Hepatocyte (in vitro differentiated cells): ENCODE results near the gene SPOPL. TPM values are rescaled to one million over a fixed set of nuclear protein-coding genes. Genes with fewer than 3 reads are reported as not detected.

Experiments used
- DNase-seq: peaks from one replicate; pipeline ENCODE4 v3.0.0-alpha.2; 2016; ENCODE audit warnings: low spot score
- H2AFZ ChIP-seq: fragments of 200-600 bp; sonication (generic); 2 replicates; pipeline ENCODE4 v1.6.0; 2016; ENCODE audit warnings: antibody characterized with exemption, mild to moderate bottlenecking
- H3K27ac ChIP-seq: fragments of 200-600 bp; sonication (generic); 2 replicates; pipeline ENCODE4 v1.5.1; 2016; ENCODE audit warnings: mild to moderate bottlenecking
- H3K27me3 ChIP-seq: fragments of 200-600 bp; sonication (generic); 2 replicates; pipeline ENCODE4 v1.6.1; 2016
- H3K36me3 ChIP-seq: fragments of 200-600 bp; sonication (generic); replicated peaks from 2 replicates; pipeline ENCODE4 v1.5.1; 2016; ENCODE audit warnings: low read depth; ENCODE audit not compliant: insufficient read depth
- H3K4me1 ChIP-seq: fragments of 200-600 bp; sonication (generic); 2 replicates; pipeline ENCODE4 v1.5.1; 2016; ENCODE audit warnings: mild to moderate bottlenecking, moderate library complexity; ENCODE audit not compliant: insufficient read depth
- H3K4me2 ChIP-seq: fragments of 200-600 bp; sonication (generic); 2 replicates; pipeline ENCODE4 v1.6.0; 2016
- H3K4me3 ChIP-seq: fragments of 200-600 bp; sonication (generic); 2 replicates; pipeline ENCODE4 v1.5.1; 2016; ENCODE audit warnings: mild to moderate bottlenecking
- H3K79me2 ChIP-seq: fragments of 200-600 bp; sonication (generic); 2 replicates; pipeline ENCODE4 v1.6.0; 2017; ENCODE audit warnings: mild to moderate bottlenecking
- H3K9me2 ChIP-seq: fragments of 200-600 bp; sonication (generic); replicated peaks from 2 replicates; pipeline ENCODE4 v1.6.0; 2017; ENCODE audit warnings: mild to moderate bottlenecking; ENCODE audit not compliant: insufficient read depth
- H3K9me3 ChIP-seq: fragments of 200-600 bp; sonication (generic); 2 replicates; pipeline ENCODE4 v1.5.1; 2016; ENCODE audit warnings: low read depth, mild to moderate bottlenecking
- H4K20me1 ChIP-seq: fragments of 200-600 bp; sonication (generic); 2 replicates; pipeline ENCODE4 v1.6.0; 2016; ENCODE audit warnings: mild to moderate bottlenecking; ENCODE audit not compliant: insufficient read depth, poor library complexity, severe bottlenecking
- EZH2 ChIP-seq: fragments of 200-600 bp; sonication (generic); IDR thresholded peaks from 2 replicates; pipeline ENCODE4 v1.6.1; 2016; ENCODE audit warnings: antibody characterized with exemption, mild to moderate bottlenecking, borderline replicate concordance
- EZH2phosphoT487 ChIP-seq: fragments of 200-600 bp; sonication (generic); IDR thresholded peaks from one replicate; pipeline ENCODE4 v1.6.1; 2018; ENCODE audit warnings: antibody characterized with exemption, mild to moderate bottlenecking, low read depth, moderate library complexity; ENCODE audit not compliant: unreplicated experiment, severe bottlenecking
- WGBS: methylation state at CpG from one replicate; pipeline ENCODE4 v1.1.6; 2016; ENCODE audit warnings: low lambda C conversion rate; ENCODE audit errors: missing lambda C conversion rate; 5-methylcytosine and 5-hydroxymethylcytosine counted together
- polyA plus RNA-seq: library from polyadenylated mRNA; unstranded; fragments of >200 nt; fragmentation: Nextera tagmentation; extraction: Ambion mirVana; gene quantifications from 2 replicates; pipeline ENCODE4 v1.2.1, GENCODE V29; 2016
- total RNA-seq: library from RNA; depleted of rRNA; stranded (reverse); fragments of >200 nt; gene quantifications from 2 replicates; pipeline ENCODE4 v1.2.3, GENCODE V29; 2014
- TF ChIP-seq, protein P1 (sequence below): fragments of 200-600 bp; sonication (generic); IDR thresholded peaks from 2 replicates; pipeline ENCODE4 v1.5.1; 2016; ENCODE audit warnings: antibody characterized with exemption, mild to moderate bottlenecking; ENCODE audit not compliant: poor library complexity

The SPOPL gene
- total and polyA plus RNA-seq, 2 experiments from 2014 or later: 6.1 to 37.0 TPM

DNA sequence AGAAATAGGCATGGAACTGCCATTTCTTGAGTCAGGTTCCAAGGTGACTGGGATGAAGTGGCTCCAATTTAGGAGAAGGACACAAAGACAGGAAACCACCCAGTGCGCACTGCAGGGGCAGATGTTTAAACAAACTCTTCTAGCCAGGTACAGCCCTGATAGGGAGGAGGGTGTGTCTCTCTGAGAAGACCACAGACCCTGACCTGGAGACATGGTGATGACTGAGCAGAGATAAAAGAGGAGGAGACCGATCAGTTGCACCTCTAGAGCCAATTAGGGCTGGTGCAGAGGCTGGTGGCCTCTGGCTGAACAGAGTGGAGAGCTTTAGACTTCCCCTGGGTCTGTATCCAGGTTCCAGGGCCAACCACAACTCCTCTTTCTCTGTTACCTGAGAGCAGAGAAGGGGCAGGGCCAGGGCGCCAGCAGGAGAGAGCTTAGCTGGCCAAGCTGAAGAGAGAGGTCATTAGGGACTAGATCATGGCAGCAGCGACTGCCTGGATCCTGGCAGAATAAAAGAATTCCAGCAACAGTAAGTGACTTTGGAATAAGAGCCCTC, 5.4 kb upstream of the SPOPL start:
- TF ChIP-seq EZH2: no peak
- DNase-seq: no peak
- Histone ChIP-seq H3K9me2 (no peaks in the 10 kb centered on the region), H3K27ac (no peak overlapping the region), H4K20me1 (no peaks in the 10 kb centered on the region), H3K79me2 (peaks cover 15% of the 10 kb centered on the region), H2AFZ (no peak overlapping the region), H3K27me3 (no peaks in the 10 kb centered on the region), H3K4me3 (no peak overlapping the region), H3K4me2 (no peak overlapping the region), H3K9me3 (no peaks in the 10 kb centered on the region), H3K4me1 (peaks cover 17% of the 10 kb centered on the region), H3K36me3 (no peaks in the 10 kb centered on the region)
- WGBS: 90% methylated on average over 4 of the region's 4 CpGs

DNA sequence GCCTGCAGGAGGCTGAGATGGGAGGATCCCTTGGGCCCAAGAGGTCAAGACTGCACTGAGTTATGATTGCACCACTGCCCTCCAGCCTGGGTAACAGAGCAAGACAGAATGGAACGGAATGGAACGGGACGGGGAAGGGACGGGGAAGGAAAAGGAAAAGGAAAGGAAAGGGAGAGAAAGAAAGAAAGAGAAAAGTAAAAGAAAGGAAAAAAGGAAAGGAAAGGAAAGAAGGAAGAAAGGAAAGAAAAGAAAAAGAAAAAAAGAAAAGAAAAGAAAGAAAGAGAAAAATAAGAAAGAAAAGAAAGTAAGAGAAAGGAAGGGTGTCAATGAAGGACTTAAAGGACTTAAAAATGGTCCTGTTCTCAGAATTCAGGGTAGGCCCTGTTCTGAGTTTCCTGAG, 4.3 kb upstream of the SPOPL start:
- TF ChIP-seq, protein P1, sequence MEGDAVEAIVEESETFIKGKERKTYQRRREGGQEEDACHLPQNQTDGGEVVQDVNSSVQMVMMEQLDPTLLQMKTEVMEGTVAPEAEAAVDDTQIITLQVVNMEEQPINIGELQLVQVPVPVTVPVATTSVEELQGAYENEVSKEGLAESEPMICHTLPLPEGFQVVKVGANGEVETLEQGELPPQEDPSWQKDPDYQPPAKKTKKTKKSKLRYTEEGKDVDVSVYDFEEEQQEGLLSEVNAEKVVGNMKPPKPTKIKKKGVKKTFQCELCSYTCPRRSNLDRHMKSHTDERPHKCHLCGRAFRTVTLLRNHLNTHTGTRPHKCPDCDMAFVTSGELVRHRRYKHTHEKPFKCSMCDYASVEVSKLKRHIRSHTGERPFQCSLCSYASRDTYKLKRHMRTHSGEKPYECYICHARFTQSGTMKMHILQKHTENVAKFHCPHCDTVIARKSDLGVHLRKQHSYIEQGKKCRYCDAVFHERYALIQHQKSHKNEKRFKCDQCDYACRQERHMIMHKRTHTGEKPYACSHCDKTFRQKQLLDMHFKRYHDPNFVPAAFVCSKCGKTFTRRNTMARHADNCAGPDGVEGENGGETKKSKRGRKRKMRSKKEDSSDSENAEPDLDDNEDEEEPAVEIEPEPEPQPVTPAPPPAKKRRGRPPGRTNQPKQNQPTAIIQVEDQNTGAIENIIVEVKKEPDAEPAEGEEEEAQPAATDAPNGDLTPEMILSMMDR: no peak
- no peak for TF ChIP-seq EZH2
- TF ChIP-seq EZH2phosphoT487: no peak
- no peak for DNase-seq
- Histone ChIP-seq H3K27me3 (no peaks in the 10 kb centered on the region), H3K4me2 (no peak overlapping the region), H3K9me2 (no peaks in the 10 kb centered on the region), H4K20me1 (no peaks in the 10 kb centered on the region), H3K4me1 (peaks cover 12% of the 10 kb centered on the region), H3K9me3 (no peaks in the 10 kb centered on the region), H2AFZ (no peak overlapping the region), H3K36me3 (no peaks in the 10 kb centered on the region), H3K79me2 (peaks cover 18% of the 10 kb centered on the region), H3K27ac (no peak overlapping the region), H3K4me3 (no peak overlapping the region)
- 97% methylated on average over 4 of the region's 4 CpGs for WGBS

DNA sequence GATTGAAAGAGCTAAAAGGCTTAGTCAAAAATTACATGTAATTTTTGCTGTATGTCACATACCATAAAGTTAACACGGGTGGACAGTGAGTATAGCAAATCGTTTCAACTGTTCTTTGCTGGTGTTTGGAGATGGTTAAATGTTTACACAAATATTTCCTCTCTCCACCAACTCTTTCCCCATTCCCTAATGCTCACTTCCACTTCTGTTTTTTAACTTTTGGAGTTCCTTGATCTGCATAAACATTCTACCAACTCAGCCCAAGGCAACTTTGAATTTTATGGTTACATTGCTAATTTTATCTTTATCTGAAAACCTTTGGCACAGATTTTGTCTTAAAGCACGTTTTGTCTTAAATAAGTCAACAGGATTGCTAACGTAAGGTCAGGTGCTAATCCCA, 1.9 kb upstream of the SPOPL start:
- H3K27me3 ChIP-seq: no peaks in the 10 kb centered on the region
- no peaks in the 10 kb centered on the region for H3K9me2 ChIP-seq
- H3K9me3 ChIP-seq: no peaks in the 10 kb centered on the region
- peaks cover 40% of the 10 kb centered on the region for H3K79me2 ChIP-seq
- no peaks in the 10 kb centered on the region for H3K36me3 ChIP-seq
- no peak overlapping the region for H3K4me2 ChIP-seq
- no peak overlapping the region for H3K4me3 ChIP-seq
- TF ChIP-seq, protein P1: no peak
- TF ChIP-seq EZH2phosphoT487 (no peak), EZH2 (no peak)
- H3K27ac ChIP-seq: no peak overlapping the region
- WGBS: 83% methylated on average over 4 of the region's 4 CpGs
- H4K20me1 ChIP-seq: peaks cover 12% of the 10 kb centered on the region
- peaks cover 16% of the 10 kb centered on the region for H3K4me1 ChIP-seq
- no peak overlapping the region for H2AFZ ChIP-seq
- no peak for DNase-seq

DNA sequence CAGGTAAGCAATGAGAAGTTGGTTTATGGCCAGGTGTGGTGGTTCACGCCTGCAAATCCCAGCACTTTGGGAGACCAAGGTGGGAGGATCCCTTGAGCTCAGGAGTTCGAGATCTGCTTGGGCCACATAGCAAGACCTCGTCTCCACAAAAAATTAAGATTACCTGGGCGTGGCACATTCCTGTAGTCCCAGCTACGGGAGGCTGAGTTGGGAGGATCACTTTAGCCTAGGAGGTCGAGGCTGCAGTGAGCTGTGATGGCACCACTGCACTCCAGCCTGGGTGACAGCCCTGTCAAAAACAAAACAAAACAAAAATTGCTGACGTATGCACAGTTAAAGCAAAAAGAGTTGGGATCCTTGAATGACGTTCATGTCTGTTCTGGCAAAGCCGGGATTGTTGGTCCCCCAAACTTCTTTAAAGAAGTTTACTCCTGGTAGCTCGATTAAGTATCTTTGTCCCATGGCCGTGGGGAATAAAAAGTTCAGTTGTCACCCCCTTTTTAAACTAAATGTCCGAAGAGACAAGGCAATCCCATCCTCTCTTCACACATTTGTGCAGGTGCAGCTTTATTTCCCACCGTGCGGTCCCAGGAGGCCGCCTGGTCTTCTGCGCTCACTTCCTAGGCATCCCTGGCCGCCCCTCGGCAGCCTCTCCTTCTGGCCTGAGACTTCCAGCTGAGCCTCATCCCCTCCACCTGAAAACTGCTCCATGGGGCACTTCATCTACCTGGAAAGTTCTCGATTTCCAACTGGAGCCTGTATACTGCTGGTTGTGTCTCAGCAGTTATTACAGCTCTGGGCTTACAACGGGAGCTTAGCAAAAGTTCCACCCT, 762 bp upstream of the SPOPL start:
- peaks cover 51% of the 10 kb centered on the region for H3K79me2 ChIP-seq
- peak overlapping the region; percentile 95 for H3K4me2 ChIP-seq
- H3K27ac ChIP-seq: peak overlapping the region; percentile 94
- no peaks in the 10 kb centered on the region for H3K9me2 ChIP-seq
- 47% methylated on average over 20 of the region's 20 CpGs for WGBS
- no peak for DNase-seq
- H3K27me3 ChIP-seq: no peaks in the 10 kb centered on the region
- H3K4me3 ChIP-seq: peak overlapping the region; percentile 86
- TF ChIP-seq EZH2phosphoT487: no peak
- no peak for TF ChIP-seq EZH2
- TF ChIP-seq, protein P1: no peak
- H3K4me1 ChIP-seq: peaks cover 18% of the 10 kb centered on the region
- H3K36me3 ChIP-seq: no peaks in the 10 kb centered on the region
- H2AFZ ChIP-seq: peak overlapping the region; percentile 97
- H4K20me1 ChIP-seq: peaks cover 21% of the 10 kb centered on the region
- no peaks in the 10 kb centered on the region for H3K9me3 ChIP-seq
